Endothelial cell of umbilical vein (primary cell): Measurements from ENCODE around the gene VSIG4. TPM values are rescaled to one million over a fixed set of nuclear protein-coding genes. Genes with fewer than 3 reads are reported as not detected.

Source experiments
- BruUV-seq: library from RNA; stranded (reverse); fragments of 400-500 nt; replicated peaks from 2 replicates; lab custom pipeline; 2021; lab: Mats Ljungman, UMichigan
- CTCF ChIA-PET: fragments of 300-600, 350-600 bp; sonication (Branson Sonifier 250); formaldehyde crosslinking; loops from one replicate; lab custom pipeline; 2021; ENCODE audit warnings: antibody characterized with exemption, inconsistent platforms; lab: Charles Lee
- POLR2A ChIA-PET: fragments of 300-600, 350-600 bp; sonication (Branson Sonifier 250); formaldehyde crosslinking; loops from one replicate; lab custom pipeline; 2021; ENCODE audit warnings: antibody characterized with exemption, inconsistent platforms; lab: Charles Lee
- DNase-seq: peaks from one replicate; pipeline ENCODE4 v3.0.0-alpha.2; 2011; ENCODE audit warnings: low read depth, low spot score
- FAIRE-seq: peaks from 2 replicates; lab custom pipeline; 2011; peaks lifted over from hg19 to GRCh38; lab: Jason Lieb, UNC
- H2AFZ ChIP-seq: 2 replicates; pipeline ENCODE4 v1.6.0; 2012; ENCODE audit warnings: low read depth, low read length, control low read depth, inconsistent platforms
- H3K27ac ChIP-seq: 2 replicates; pipeline ENCODE4 v1.5.1; 2011; ENCODE audit warnings: low read depth, mild to moderate bottlenecking, control low read depth, low read length, moderate library complexity; ENCODE audit not compliant: insufficient read depth
- H3K27me3 ChIP-seq, 2 experiments: 2 replicates each; pipeline versions ENCODE4 v1.6.0 to v1.6.1; 2011; ENCODE audit warnings: low read length in 2 of 2, mixed read lengths in 1 of 2; ENCODE audit not compliant: control insufficient read depth in 2 of 2, insufficient read depth in 2 of 2
- H3K36me3 ChIP-seq, 2 experiments: 2 replicates in 1 of 2; 3 replicates in 1 of 2; pipeline ENCODE4 v1.5.1; 2011; ENCODE audit warnings: low read length in 2 of 2, mild to moderate bottlenecking in 1 of 2, moderate library complexity in 1 of 2; ENCODE audit not compliant: control insufficient read depth in 2 of 2, insufficient read depth in 2 of 2; ENCODE audit errors: extremely low read depth in 1 of 2
- H3K4me1 ChIP-seq: 3 replicates; pipeline ENCODE4 v1.5.1; 2011; ENCODE audit warnings: mild to moderate bottlenecking, low read length; ENCODE audit not compliant: control insufficient read depth, insufficient read depth; ENCODE audit errors: extremely low read depth
- H3K4me2 ChIP-seq: 2 replicates; pipeline ENCODE4 v1.6.1; 2011; ENCODE audit warnings: low read length, control low read depth, mixed read lengths; ENCODE audit not compliant: insufficient read depth
- H3K4me3 ChIP-seq, 3 experiments: fragments of 200-600 bp in 1 of 3; sonication (generic), shearing (Covaris generic) in 1 of 3; replicated peaks in 1 of 3; 2 replicates each; pipeline ENCODE4 v1.5.1; 2011 to 2016; ENCODE audit warnings: control low read depth in 3 of 3, low read length in 3 of 3, mild to moderate bottlenecking in 2 of 3, inconsistent platforms in 1 of 3, low read depth in 1 of 3, moderate library complexity in 1 of 3; ENCODE audit not compliant: insufficient read depth in 1 of 3
- H3K79me2 ChIP-seq: 2 replicates; pipeline ENCODE4 v1.6.0; 2012; ENCODE audit warnings: low read length, inconsistent platforms; ENCODE audit not compliant: control insufficient read depth, insufficient read depth
- H3K9ac ChIP-seq: replicated peaks from 2 replicates; pipeline ENCODE3; 2011; ENCODE audit warnings: low read length, control low read depth; ENCODE audit not compliant: insufficient read depth; ENCODE audit errors: extremely low read depth
- H3K9me1 ChIP-seq: replicated peaks from 3 replicates; pipeline ENCODE4 v1.6.0; 2011; ENCODE audit warnings: mild to moderate bottlenecking, low read length; ENCODE audit not compliant: control insufficient read depth, insufficient read depth; ENCODE audit errors: extremely low read depth
- H3K9me3 ChIP-seq: replicated peaks from 2 replicates; pipeline ENCODE4 v1.5.1; 2012; ENCODE audit warnings: low read length, inconsistent platforms; ENCODE audit not compliant: control insufficient read depth, insufficient read depth
- H4K20me1 ChIP-seq: replicated peaks from 2 replicates; pipeline ENCODE3; 2011; ENCODE audit warnings: mild to moderate bottlenecking, low read length; ENCODE audit not compliant: control insufficient read depth, insufficient read depth; ENCODE audit errors: extremely low read depth
- EZH2 ChIP-seq: IDR thresholded peaks from 2 replicates; pipeline ENCODE4 v1.6.1; 2012; ENCODE audit warnings: borderline replicate concordance, low read depth, mild to moderate bottlenecking, moderate library complexity, low read length, inconsistent platforms; ENCODE audit not compliant: severe bottlenecking
- FOS ChIP-seq: IDR thresholded peaks from 2 replicates; pipeline ENCODE4 v1.6.1; 2011; ENCODE audit warnings: mild to moderate bottlenecking, low read length, moderate library complexity, borderline replicate concordance; ENCODE audit not compliant: insufficient read depth
- GATA2 ChIP-seq: IDR thresholded peaks from 2 replicates; pipeline ENCODE4 v1.7.0; 2011; ENCODE audit warnings: low read depth, mild to moderate bottlenecking, moderate library complexity, mixed read lengths, low read length; ENCODE audit not compliant: insufficient read length, insufficient read depth
- JUN ChIP-seq: IDR thresholded peaks from 2 replicates; pipeline ENCODE4 v1.6.1; 2011; ENCODE audit warnings: borderline replicate concordance, low read depth; ENCODE audit not compliant: insufficient read length, insufficient read depth
- MAX ChIP-seq: IDR thresholded peaks from 2 replicates; pipeline ENCODE4 v1.6.1; 2011; ENCODE audit not compliant: insufficient read depth, insufficient read length
- MYC ChIP-seq: IDR thresholded peaks from one replicate; pipeline ENCODE4 v1.6.1; 2011; ENCODE audit warnings: mild to moderate bottlenecking, low read depth, low read length
- POLR2A ChIP-seq: IDR thresholded peaks from 2 replicates; pipeline ENCODE4 v1.6.1; 2012; ENCODE audit warnings: low read depth, mild to moderate bottlenecking, control low read depth, low read length
- POLR2AphosphoS5 ChIP-seq: IDR thresholded peaks from 2 replicates; pipeline ENCODE4 v1.6.1; 2012; ENCODE audit warnings: low read depth, mild to moderate bottlenecking, control low read depth, low read length, moderate library complexity; ENCODE audit not compliant: insufficient read depth
- dilution Hi-C: fragments of 300-500 bp; cut with MboI; formaldehyde crosslinking; loops from one replicate; pipeline ENCODE4 v1.15.0; 2019; ENCODE audit warnings: low sequenced_read_pairs; ENCODE audit not compliant: extremely low pct_ligation_motif_present
- intact Hi-C: fragments of 100-400 bp; cut with micrococcal nuclease; formaldehyde crosslinking; loops from one replicate; pipeline ENCODE4 v1.10.0; 2022
- polyA plus RNA-seq, 4 experiments: library from polyadenylated mRNA; depleted of rRNA in 3 of 4; stranded (reverse) in 3 of 4; unstranded in 1 of 4; fragments of >200 nt; gene quantifications; 2 replicates each; pipeline versions ENCODE4 v1.2.1 to v1.2.3, GENCODE V29; 2011 to 2012; ENCODE audit warnings: missing spikeins in 1 of 4
- total RNA-seq: library from RNA; stranded (reverse); gene quantifications from 2 replicates; pipeline ENCODE4 v1.2.3, GENCODE V29; 2021
- TF ChIP-seq, protein P1 (sequence below), 2 donors: IDR thresholded peaks; 1 replicate in 1 of 2; 2 replicates in 1 of 2; pipeline ENCODE4 v1.5.1; 2011; ENCODE audit warnings: low read length in 2 of 2, mild to moderate bottlenecking in 2 of 2, moderate library complexity in 2 of 2, control low read depth in 1 of 2, inconsistent platforms in 1 of 2, low read depth in 1 of 2; ENCODE audit not compliant: insufficient read depth in 1 of 2; ENCODE audit errors: extremely low read depth in 1 of 2

Gene VSIG4
- total and polyA plus RNA-seq, 2 donors (not counting 3 experiments of a cell fraction or from before 2014, with no cell fraction given): not detected

- no peaks in the 10 kb centered on the region for H3K36me3 ChIP-seq
- ChIA-PET CTCF (no interaction called here), POLR2A (no interaction called here)
- H3K79me2 ChIP-seq: no peaks in the 10 kb centered on the region
- no peak overlapping the region for H3K9ac ChIP-seq
- H3K27ac ChIP-seq: no peak overlapping the region
- H2AFZ ChIP-seq: no peak overlapping the region
- H3K27me3 ChIP-seq: no peaks in the 10 kb centered on the region
- FAIRE-seq (no peak), DNase-seq (no peak)
- no peak for TF ChIP-seq MAX
- no peak for TF ChIP-seq FOS
- TF ChIP-seq JUN: no peak
- TF ChIP-seq MYC: no peak
- no peak for TF ChIP-seq EZH2
- TF ChIP-seq GATA2: no peak
- TF ChIP-seq, protein P1, sequence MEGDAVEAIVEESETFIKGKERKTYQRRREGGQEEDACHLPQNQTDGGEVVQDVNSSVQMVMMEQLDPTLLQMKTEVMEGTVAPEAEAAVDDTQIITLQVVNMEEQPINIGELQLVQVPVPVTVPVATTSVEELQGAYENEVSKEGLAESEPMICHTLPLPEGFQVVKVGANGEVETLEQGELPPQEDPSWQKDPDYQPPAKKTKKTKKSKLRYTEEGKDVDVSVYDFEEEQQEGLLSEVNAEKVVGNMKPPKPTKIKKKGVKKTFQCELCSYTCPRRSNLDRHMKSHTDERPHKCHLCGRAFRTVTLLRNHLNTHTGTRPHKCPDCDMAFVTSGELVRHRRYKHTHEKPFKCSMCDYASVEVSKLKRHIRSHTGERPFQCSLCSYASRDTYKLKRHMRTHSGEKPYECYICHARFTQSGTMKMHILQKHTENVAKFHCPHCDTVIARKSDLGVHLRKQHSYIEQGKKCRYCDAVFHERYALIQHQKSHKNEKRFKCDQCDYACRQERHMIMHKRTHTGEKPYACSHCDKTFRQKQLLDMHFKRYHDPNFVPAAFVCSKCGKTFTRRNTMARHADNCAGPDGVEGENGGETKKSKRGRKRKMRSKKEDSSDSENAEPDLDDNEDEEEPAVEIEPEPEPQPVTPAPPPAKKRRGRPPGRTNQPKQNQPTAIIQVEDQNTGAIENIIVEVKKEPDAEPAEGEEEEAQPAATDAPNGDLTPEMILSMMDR (IDR thresholded peaks at IDR 0.05; ENCODE audit: extremely low read depth in 1 of 2, insufficient read depth in 1 of 2, low read depth in 1 of 2, low read length in 2 of 2): no peak
- no peak for TF ChIP-seq POLR2AphosphoS5
- no peak for TF ChIP-seq POLR2A
- BruUV-seq: no TSS peak
- no peak overlapping the region for H3K4me2 ChIP-seq
- H3K4me1 ChIP-seq: no peaks in the 10 kb centered on the region
- intact Hi-C loops (no loop called here), dilution Hi-C loops (no loop called here)
- H4K20me1 ChIP-seq: no peaks in the 10 kb centered on the region
- no peak overlapping the region for H3K4me3 ChIP-seq
- no peaks in the 10 kb centered on the region for H3K9me1 ChIP-seq
- H3K9me3 ChIP-seq: no peaks in the 10 kb centered on the region
Observed at GRCh38 chrX:66035667-66036066, 4.2 kb downstream of the VSIG4 start.
